Cardiac fibroblast (primary cell): ENCODE results near the gene TMEM272.

ENCODE experiments used
- DNase-seq, 2 donors: peaks; one replicate each; pipeline versions ENCODE4 v3.0.0 to v3.0.0-alpha.2; 2010; ENCODE audit warnings: low read depth in 2 of 2
- H3K4me3 ChIP-seq, 2 donors: replicated peaks in 1 of 2; 1 replicate in 1 of 2; 2 replicates in 1 of 2; pipeline ENCODE4 v1.5.1; 2011; ENCODE audit warnings: low read depth in 2 of 2, low read length in 2 of 2, mild to moderate bottlenecking in 2 of 2, moderate library complexity in 1 of 2
- CTCF ChIP-seq: IDR thresholded peaks from one replicate; pipeline ENCODE4 v1.5.1; 2011; ENCODE audit warnings: low read depth, mild to moderate bottlenecking, low read length, inconsistent platforms

TMEM272 gene

DNA sequence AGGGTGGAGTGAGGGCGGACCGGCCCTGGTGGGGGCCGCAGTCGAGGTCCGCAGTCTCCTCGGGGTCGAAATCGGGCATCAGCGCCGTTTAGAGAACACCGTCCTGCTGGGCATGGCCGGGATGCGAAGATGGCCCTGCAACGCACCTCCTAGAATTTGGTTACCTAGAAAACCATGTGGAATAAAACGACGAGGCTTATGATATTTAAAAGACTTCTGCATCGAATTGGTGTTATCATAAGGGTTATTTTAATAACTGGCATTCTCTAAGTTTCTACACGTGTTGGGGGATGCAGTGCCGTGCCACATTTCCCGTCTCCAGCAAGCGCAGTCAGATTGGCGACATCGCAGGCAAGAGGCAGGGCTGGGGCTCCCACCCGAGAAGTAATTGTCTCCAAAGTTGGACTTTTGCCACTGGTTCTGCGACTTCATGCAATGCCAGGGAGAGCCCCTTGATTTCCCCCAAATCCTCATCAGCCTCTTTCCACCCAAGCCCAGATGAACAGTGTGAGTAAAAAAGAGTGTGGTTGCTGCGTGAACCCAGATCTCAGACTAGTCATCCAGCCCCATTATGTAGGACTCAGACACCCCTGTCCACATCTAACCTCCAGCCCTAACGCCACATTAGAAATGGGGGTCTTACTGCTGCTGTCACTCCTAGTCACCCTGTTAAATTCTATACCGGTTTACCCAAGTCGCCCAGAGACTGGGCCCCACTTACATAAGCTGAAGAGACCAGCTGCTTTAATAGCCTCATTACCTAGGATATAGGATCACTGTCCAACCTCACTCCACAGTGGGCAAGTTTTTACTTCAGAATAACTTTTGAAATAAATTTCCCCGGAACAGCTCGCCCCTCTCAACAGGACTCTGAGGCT lies 40.4 kb downstream of the TMEM272 start:
- H3K4me3 ChIP-seq, result peak overlapping the region; percentile 76 to 84
- no peak for TF ChIP-seq CTCF
- DNase-seq, result no peak

DNA sequence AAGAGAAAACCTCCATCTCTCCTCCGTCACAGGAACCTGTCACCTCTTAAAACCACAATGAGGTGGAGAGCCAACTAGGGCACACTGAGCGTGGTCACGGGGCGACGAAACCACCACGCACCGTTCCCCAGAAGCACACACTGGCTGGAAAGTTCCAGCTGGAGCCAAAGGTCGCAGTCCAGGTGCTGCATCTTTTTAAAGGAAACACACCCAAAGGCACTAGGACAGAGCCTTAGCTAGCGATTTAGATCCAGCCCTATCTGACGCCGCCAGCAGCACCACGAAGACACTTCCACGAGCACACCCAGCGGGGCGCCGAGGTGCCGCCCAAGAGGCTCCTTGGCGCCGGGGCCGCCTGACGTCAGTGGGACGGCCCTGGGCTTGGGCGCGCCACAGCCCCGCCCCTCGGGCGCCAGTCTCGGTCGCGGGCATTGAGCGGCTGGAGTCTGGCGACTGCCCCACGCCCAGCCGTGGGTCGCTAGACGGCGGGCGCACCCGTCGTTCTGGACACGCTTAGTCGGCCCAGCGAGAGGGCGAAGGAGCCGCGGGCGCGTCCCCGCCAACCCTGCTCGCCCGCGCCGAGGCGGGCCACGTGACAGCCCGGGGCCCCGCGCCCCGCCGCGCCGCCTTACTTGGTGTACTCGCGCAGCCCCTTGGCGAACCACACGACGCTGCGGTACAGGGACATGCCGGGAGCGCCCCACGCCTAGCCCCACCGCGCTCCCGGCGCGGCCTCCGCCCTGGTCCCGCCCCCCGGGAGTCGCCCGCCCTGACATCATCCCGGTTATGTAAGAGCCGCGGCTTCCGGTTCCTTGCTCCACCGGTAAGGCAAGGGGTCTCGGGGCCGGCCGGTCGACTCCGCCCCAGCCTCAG lies 41.3 kb downstream of the TMEM272 start, which contains the start of gene DHRS12:
DHRS12 (minus strand) TSS at position 742 of the 873 bp plus-strand sequence. CDS start 4,504 bp downstream, outside the sequence.
- TF ChIP-seq CTCF, result peak; percentile 9
- H3K4me3 ChIP-seq, result peak within 1 kb of the TSS; percentile 76 to 84
- peak; percentile 80 to 85 for DNase-seq

- H3K4me3 ChIP-seq, result peak overlapping the region; percentile 76 to 84
- no peak for DNase-seq
- no peak for TF ChIP-seq CTCF
Observed at GRCh38 chr13:51802631-51803418, 42.2 kb downstream of the TMEM272 start.

DNA sequence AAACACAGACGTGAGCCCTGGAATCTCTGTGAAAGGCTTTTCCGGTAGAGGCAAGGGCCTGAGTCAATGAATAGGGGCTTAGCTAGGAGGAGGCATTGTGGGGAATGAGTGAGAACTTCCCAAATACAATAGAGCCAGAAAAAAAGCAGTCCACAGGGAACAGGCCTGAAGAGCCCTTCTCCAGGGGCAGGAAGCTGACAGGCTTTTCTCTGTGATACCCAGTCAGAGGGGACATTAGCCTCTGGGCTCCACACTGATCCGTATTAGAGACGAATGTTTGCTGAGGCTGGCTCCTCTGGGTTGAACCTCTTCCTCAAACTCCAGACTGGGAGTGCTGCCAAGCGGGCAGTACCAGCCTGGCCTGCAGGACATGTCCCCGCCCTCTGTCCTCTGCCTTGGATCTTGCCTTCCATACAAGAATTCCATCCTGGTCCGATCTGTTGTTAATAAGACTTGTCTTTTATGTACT lies 43.3 kb downstream of the TMEM272 start:
- no peak overlapping the region for H3K4me3 ChIP-seq
- peak in 1 of 2 donors; percentile 38 for DNase-seq
- TF ChIP-seq CTCF, result no peak

- no peak for TF ChIP-seq CTCF
- no peak overlapping the region for H3K4me3 ChIP-seq
- DNase-seq, result no peak
Observed at GRCh38 chr13:51800486-51800885, 44.5 kb downstream of the TMEM272 start.

DNA sequence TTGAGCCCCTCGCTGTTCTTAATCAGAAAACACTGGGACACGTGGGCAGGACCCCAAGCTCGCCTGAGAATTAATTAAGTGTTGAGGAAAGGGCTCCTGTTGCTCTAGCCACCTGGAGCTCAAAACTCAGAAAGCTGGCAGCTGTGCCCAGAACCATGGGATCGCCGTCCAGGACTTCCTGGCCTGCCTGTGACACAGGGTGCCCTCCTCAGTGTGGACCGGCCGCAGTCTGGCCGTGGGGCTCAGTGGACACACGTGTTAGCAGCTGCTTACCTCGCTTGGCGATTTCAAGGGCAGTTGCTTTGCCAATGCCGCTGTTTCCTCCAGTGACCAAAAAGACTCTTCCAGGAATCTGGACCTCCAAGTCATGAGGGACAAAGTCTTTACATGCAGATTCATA lies 45.7 kb downstream of the TMEM272 start:
- no peak for TF ChIP-seq CTCF
- no peak for DNase-seq
- H3K4me3 ChIP-seq, result no peak overlapping the region
